ENCODE measurements around the gene SMG5. TPM values are rescaled to one million over a fixed set of nuclear protein-coding genes. Genes with fewer than 3 reads are reported as not detected.

Gene SMG5
- total RNA-seq, 4 donors from 2014 or later = 57.2 to 89.0 (median 76.1) TPM

GRCh38 chr1:156244126-156244525, 38.5 kb downstream of the SMG5 start:
- 100% methylated on average over 1 of the region's 2 CpGs; no CpG with 5 or more reads in 1 of the 2 donors for WGBS, 2 donors
- peaks cover 5 to 27% of the 10 kb centered on the region in 2 donors for H3K4me1 ChIP-seq
- no peaks in the 10 kb centered on the region for H3K27me3 ChIP-seq
- peaks cover 9% of the 10 kb centered on the region in 2 donors for H3K36me3 ChIP-seq
- H3K4me3 ChIP-seq (replicated peaks in 1 of 3) = no peak overlapping the region
- no peak for TF ChIP-seq POLR2A (IDR thresholded peaks at IDR 0.05)
- TF ChIP-seq, protein P1, sequence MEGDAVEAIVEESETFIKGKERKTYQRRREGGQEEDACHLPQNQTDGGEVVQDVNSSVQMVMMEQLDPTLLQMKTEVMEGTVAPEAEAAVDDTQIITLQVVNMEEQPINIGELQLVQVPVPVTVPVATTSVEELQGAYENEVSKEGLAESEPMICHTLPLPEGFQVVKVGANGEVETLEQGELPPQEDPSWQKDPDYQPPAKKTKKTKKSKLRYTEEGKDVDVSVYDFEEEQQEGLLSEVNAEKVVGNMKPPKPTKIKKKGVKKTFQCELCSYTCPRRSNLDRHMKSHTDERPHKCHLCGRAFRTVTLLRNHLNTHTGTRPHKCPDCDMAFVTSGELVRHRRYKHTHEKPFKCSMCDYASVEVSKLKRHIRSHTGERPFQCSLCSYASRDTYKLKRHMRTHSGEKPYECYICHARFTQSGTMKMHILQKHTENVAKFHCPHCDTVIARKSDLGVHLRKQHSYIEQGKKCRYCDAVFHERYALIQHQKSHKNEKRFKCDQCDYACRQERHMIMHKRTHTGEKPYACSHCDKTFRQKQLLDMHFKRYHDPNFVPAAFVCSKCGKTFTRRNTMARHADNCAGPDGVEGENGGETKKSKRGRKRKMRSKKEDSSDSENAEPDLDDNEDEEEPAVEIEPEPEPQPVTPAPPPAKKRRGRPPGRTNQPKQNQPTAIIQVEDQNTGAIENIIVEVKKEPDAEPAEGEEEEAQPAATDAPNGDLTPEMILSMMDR (IDR thresholded peaks at IDR 0.05) = no peak
- H3K9me3 ChIP-seq = no peaks in the 10 kb centered on the region
- DNase-seq = no peak
- no peak overlapping the region for H3K27ac ChIP-seq
- intact Hi-C loops (cut with DNase I) = no loop called here

GRCh38 chr1:156242738-156243137, 39.9 kb downstream of the SMG5 start:
- no peak overlapping the region for H3K4me3 ChIP-seq (replicated peaks in 1 of 3)
- no peak for DNase-seq
- TF ChIP-seq POLR2A (IDR thresholded peaks at IDR 0.05) = no peak
- TF ChIP-seq, protein P1 (IDR thresholded peaks at IDR 0.05) = no peak
- no peaks in the 10 kb centered on the region for H3K27me3 ChIP-seq
- peaks cover 20 to 23% of the 10 kb centered on the region in 2 donors for H3K36me3 ChIP-seq
- WGBS, 2 donors = 67 to 93% methylated on average over 4 to 5 of the region's 10 CpGs
- H3K9me3 ChIP-seq = no peaks in the 10 kb centered on the region
- H3K27ac ChIP-seq = no peak overlapping the region
- intact Hi-C loops (cut with DNase I) = no loop called here
- H3K4me1 ChIP-seq = peaks cover 5 to 22% of the 10 kb centered on the region in 2 donors

DNA sequence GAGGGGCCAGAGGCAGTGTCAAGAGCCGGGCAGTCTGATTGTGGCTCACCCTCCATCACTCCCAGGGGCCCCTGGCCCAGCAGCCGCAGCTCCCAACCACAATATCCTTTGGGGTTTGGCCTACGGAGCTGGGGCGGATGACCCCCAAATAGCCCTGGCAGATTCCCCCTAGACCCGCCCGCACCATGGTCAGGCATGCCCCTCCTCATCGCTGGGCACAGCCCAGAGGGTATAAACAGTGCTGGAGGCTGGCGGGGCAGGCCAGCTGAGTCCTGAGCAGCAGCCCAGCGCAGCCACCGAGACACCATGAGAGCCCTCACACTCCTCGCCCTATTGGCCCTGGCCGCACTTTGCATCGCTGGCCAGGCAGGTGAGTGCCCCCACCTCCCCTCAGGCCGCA, 40.7 kb downstream of the SMG5 start, which contains the start of gene BGLAP:
Gene BGLAP, plus strand, starts transcription at position 259 of the 400 bp plus-strand sequence. Its CDS starts 48 bp downstream, at position 307.
- 84% methylated on average over 6 of the region's 14 CpGs; no CpG with 5 or more reads in 1 of the 2 donors for WGBS, 2 donors
- Histone ChIP-seq H3K4me1 (peaks cover 5 to 14% of the 10 kb centered on the region in 2 donors), H3K9me3 (no peaks in the 10 kb centered on the region), H3K27ac (no peak within 1 kb of the TSS), H3K4me3 (replicated peaks in 1 of 3) (no peak within 1 kb of the TSS), H3K36me3 (peaks cover 22 to 28% of the 10 kb centered on the region in 2 donors), H3K27me3 (no peaks in the 10 kb centered on the region)
- intact Hi-C loops (cut with DNase I) = no loop called here
- TF ChIP-seq, protein P1 (IDR thresholded peaks at IDR 0.05) = no peak
- no peak for TF ChIP-seq POLR2A (IDR thresholded peaks at IDR 0.05)
- DNase-seq = no peak

GRCh38 chr1:156241311-156241811, 41.3 kb downstream of the SMG5 start:
- TF ChIP-seq, protein P1 (IDR thresholded peaks at IDR 0.05) = no peak
- no peaks in the 10 kb centered on the region for H3K27me3 ChIP-seq
- DNase-seq = no peak
- peaks cover 28 to 33% of the 10 kb centered on the region in 2 donors for H3K36me3 ChIP-seq
- intact Hi-C loops (cut with DNase I) = no loop called here
- H3K4me1 ChIP-seq = peaks cover 5 to 11% of the 10 kb centered on the region in 2 donors
- WGBS, 2 donors = 71 to 88% methylated on average over 14 of the region's 15 CpGs
- no peak overlapping the region for H3K27ac ChIP-seq
- H3K4me3 ChIP-seq (replicated peaks in 1 of 3) = no peak overlapping the region
- no peaks in the 10 kb centered on the region for H3K9me3 ChIP-seq

- H3K27me3 ChIP-seq = no peaks in the 10 kb centered on the region
- H3K4me3 ChIP-seq (replicated peaks in 1 of 3) = no peak overlapping the region
- H3K4me1 ChIP-seq = no peaks in the 10 kb centered on the region
- TF ChIP-seq, protein P1 (IDR thresholded peaks at IDR 0.05) = no peak
- TF ChIP-seq POLR2A (IDR thresholded peaks at IDR 0.05) = no peak
- no peaks in the 10 kb centered on the region for H3K9me3 ChIP-seq
- no peak for DNase-seq
- 93 to 96% methylated on average over 5 of the region's 5 CpGs for WGBS, 2 donors
- peaks cover 36 to 48% of the 10 kb centered on the region in 2 donors for H3K36me3 ChIP-seq
- intact Hi-C loops (cut with DNase I) = no loop called here
- no peak overlapping the region for H3K27ac ChIP-seq
Observed at GRCh38 chr1:156238248-156238647, 44.4 kb downstream of the SMG5 start.

Measured in thyroid gland (tissue), 4 donors.